GM21576 (cell line): ENCODE data around the gene TPT1.
"Not testable (repeated sequence)": the region's sequence is repeated elsewhere in the genome, so short reads cannot be mapped to it uniquely, and the experiment has no call there.

Source experiments
- ATAC-seq: cut with Tn5 transposase; IDR thresholded peaks from one replicate; pipeline ENCODE4 v1.9.1; 2021; ENCODE audit warnings: mild to moderate bottlenecking, moderate library complexity; ENCODE audit not compliant: unreplicated experiment

TPT1 gene

DNA sequence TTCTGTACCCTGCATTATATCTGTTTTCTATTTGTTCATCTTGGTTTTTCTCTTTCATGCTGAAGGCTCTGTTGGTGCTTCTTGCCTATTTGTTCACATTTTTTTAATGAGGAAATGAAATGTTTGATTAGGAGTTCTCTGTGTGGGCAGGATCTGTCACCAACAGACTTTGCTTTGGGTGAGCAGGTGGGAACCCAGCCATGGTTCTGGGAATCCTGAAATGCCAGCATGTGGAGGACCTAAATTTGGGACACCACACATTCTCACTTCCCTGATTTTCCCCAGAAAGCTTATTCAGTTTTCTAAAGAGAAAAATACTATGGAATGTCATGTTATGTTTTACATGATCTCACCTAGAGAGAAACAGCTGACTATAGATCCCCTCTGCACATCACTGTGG lies 34.0 kb downstream of the TPT1 start:
- no peak for ATAC-seq

DNA sequence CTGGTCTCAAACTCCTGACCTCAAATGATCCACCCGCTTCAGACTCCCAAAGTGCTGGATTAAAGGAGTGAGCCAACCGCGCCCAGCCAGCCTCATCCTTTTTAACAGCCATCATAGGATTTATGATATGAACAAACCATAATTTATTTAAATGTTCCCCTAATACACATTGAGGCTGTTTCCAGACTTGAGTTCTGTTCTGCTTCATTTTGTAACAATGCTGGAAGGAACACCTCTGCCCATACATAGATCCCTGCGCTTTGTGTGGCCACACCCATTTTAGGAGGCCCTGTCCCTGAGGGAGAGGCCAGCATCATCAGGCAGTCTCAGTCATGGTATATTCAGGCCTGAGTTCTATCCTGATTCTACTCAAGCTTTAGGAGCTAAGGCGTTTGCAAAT lies 35.9 kb downstream of the TPT1 start:
- no peak for ATAC-seq

DNA sequence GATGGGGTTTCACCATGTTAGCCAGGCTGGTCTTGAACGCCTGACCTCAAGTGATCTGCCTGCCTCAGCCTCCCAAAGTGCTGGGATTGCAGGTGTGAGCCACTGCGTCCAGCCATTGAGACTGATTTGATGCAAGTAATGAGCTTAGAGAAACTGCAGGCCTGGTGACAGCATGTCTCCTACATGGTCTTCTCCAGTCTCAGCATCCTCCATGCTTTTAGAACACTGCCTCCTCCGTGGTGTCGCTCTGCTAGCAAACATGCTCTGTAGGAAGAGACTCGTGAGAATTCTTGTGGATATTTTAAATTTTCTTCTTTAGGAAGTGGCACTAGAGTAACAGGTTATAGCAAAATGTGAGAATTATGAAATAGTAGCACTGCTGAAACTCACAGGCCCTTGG lies 37.1 kb downstream of the TPT1 start:
- no peak for ATAC-seq

DNA sequence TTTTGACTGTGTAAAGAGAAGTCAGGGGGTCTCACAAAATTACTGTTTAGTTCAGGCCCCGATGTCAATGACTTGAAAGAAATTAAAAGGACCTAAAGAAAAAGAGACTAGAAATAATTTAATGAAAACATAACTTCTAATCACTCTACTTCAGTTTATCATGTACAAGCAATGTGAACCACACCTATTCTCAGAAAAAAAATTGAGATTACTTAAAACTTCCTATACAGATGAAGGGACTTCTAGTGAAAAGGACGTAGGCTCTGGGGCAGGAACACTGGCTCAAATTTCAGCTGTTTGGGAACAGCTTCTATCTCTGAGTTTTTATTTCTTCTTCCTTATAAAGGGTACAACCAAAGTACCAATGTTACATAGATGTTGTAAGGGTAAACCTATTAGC lies 38.0 kb downstream of the TPT1 start:
- ATAC-seq, result no peak

DNA sequence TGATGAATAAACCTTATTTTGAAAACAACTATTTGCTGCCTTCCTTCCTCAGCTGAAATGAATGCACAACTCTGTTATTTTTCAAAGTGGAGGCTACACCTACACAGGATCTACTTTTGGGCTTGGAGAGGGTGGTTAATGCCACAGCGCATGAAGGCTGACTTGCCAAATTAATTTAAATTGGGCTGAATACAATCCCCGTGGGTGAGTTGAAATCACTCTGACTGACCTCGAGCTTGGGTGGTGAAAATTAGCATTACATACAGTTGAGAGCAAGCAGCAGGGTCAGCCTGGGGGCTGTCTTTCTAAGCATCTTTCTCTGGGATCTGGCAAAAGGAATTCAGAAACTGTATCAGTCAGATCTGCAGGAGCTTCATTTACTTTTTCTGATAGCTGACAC lies 38.5 kb downstream of the TPT1 start:
- ATAC-seq, result no peak

DNA sequence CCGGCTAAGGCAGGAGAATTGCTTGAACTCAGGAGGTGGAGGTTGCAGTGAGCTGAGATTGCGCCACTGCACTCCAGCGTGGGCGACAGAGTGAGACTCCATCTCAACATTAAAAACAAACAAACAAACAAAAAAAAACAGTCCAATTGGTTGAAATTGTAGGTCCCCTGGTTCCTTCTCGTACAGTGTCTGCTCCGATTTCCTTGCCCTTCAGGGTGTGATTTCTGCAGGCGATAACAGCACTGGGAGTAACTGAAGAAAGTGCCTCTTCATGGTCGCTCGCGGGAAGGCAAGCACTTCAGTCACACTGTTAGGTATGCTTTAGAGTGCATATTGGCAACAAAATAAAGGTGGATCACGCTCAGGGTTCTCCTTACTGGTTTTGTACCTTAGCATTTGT lies 39.7 kb downstream of the TPT1 start:
- ATAC-seq, result no peak

DNA sequence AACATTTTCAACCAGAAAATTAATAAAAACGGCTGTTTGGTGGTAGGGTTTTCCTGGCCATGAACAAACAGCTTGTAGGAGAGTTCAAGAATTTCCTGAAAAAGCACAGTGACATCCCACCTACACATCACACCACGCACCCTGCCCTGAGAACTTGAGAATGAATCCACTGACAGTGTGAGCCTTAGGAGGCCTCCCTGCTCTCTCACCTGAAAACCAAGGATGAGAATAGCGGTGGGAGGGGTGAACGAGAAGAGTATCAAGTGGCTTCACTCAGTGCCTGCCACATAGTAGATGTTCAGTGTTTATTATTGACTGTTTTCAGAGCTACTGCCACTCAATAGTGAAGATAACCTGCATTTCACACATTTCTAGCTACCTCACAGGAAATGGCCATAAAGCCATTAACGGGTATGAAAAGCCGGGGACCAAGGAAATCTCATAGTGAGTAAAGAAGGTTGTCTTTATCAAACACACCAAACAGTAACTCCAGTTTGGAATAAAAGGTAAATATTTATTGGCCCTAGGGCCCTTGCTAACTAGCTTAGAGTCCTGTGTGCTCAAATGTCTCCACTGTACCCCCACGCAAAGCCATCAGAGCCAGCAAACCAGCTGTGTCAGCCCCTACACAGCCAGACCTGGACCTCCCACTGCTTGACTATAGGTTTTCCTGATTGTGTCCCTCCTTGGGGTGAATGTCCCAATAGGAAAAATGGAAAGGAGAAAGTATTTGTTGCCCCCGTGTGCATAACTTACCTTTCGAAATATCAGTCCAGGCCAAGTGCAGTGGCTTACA lies 40.6 kb downstream of the TPT1 start:
- ATAC-seq, result no peak

DNA sequence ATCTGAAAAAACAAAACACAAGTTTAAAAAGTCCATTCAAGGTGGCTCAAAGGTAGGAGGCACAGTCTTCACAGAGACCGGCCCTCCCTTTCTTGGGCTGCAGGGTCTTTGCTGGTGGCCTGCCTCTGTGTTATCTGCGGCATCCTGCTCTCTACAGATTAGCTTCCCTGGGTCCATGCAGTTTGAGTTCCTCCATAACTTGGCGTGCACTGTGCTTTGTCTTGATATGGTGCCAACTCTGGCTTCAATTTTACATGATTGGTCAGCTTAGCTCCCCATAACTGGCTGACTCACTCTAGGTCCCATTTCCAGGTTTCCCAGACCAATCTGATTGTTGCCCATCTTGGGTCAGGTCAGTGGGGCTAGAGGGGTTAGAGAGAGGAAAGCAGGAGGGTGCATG lies 41.8 kb downstream of the TPT1 start:
- no peak for ATAC-seq

DNA sequence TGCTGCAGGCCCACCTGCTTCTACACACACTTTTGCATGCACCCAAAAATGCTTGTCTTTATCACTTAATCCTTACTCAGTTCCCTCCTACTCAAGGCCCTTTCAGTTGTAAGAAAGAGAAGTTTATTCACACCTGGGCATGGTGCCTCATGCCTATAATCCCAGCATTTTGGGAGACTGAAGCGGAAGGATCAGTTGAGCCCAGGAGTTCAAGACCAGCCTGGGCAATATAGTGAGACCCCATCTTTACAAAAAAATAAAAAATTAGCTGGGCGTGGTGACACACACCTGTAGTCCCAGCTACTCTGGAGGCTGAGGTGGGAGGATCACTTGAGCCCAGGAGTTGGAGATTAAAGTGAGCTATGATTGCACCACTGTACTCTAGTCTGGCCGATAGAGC lies 42.4 kb downstream of the TPT1 start:
- ATAC-seq, result not testable (repeated sequence)

DNA sequence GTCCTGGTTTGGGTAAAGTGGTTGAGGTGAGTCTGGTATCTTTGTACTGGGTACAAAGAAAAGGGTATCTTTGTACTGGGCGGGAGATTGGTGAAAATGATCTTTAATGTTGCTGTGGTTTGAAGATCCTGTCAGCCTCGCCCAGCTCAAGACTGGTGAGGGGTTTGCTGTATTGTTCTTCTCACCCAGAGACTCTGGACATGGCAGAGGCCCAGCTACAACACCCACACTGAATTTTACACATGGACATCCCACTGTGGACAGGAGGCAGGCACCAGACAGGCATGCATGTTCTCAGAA lies 42.8 kb downstream of the TPT1 start:
- ATAC-seq, result no peak

DNA sequence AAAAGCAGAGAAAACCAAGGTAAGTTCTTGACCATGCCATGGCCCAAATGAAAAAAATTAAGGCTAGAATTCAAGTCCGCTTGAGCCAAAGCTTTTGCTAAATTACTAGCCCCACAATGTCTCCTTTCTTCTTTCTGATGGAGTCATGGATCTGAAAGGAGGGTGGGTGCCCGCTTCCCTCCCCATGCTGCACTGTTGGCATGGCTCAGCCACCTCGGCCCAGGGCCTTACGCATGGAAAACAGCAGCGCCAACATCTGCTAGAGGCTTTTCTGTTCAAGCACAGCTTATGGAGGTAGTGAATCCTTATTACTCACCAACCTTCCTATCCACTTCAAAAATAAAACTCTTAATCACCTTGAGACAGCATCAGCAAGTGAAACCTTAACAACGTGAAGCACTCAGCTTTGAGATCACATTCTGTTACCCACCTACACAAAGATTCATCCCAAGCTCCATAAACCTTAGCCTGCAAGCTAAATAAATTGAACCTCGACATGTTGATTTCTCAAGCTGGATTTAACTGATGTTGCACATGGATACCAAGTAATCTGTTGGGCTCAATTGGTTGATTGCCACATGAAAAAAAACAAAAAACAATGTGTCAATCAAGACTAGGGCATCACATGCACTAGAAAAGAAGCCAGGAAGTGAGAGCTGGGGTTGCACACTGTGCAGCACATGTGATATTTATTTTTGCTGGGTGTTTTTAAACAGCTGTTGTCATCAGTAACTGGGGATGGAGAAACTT lies 43.4 kb downstream of the TPT1 start:
- no peak for ATAC-seq

DNA sequence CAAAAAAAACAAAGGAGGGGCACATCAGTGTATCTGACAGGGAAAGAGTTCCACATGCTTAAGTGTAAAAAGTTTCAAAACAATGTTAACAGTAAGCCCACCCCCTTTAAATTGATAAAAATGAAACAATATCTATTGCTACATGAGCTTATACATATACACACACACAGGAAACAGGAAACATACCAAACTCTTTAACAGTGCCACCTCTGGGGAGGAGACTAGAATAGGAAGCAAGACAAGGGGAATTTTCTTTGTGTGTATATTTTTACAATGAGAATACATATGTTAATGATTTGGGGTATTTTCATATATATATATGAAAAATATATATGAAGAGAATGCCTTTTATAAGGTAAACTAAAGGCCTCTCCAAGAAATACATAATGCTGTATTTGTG lies 44.7 kb downstream of the TPT1 start:
- ATAC-seq, result no peak

DNA sequence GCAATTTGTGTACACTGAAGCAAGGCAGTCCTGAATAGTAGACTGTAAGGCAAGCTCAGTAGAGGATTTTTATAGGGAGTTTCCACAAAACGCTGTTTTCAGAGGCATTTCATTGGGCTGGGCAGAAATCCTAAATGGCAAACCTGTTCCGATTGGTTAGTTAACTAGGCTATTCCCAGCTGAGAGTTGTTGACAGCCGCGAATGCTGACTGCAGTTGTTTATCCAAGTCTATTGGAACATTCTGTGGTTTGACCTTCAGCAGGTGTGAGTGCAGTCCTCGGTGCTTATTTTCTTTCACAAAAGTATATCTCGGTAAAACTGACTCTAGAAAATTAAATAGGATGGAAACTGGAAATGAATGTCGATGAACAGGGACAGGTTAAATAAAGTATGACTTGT lies 45.4 kb downstream of the TPT1 start:
- no peak for ATAC-seq

DNA sequence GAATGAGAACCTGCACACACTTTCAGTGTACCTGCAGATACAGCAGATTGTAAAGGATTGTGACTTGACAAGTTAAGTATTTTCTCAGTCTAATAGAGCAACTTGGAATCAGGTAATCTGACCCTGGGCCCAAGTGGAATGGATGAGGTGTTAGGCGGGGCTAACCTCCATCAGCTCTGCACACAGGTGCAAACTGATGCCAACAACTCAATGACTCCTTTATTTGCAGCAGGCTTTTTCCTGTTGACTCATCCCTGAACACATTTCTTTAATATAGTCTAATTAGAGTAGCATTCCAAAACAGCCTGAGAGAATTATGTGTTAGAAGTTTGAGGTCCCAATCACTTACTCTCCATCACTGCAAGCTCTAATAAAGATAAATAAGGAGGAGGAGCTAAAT lies 48.8 kb downstream of the TPT1 start:
- no peak for ATAC-seq

DNA sequence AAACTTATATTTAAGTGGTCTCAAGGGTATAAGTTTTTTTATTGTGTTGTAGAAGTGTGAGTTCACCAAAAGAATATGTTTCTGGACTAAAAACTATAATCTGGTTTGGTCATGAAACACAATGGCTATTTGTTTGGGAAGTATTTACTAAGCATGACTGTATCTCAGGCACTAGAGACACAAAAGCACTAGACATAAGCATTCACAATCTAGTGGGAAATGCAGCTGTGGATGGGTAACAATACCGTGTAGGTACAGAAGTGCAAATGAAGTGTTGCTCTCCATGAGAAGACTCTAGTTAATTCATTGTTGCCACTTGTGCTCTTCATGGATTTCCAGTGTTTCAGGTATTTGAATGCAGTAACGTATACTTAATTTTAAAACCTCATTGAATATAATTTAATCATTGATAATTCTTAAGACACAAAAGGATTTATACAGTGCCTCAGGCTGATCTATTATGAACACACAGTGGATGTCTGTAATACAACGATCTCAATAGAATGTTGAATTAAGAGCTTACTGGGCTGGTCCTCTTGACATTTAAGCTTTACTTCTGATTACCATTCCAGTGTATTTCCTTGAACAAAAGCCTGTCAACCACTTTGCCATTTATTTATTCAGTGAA lies 50.9 kb downstream of the TPT1 start:
- ATAC-seq, result no peak
